Lower lobe of right lung (tissue), 2 donors: ENCODE data around the gene CHRM2. TPM values are rescaled to one million over a fixed set of nuclear protein-coding genes. Genes with fewer than 3 reads are reported as not detected.

Source experiments
- ATAC-seq, 2 donors: fragments of 200-7000 bp; cut with Tn5 transposase; one replicate each; pipeline ENCODE4 v1.9.1; 2020 to 2022; ENCODE audit warnings: mild to moderate bottlenecking in 2 of 2, moderate library complexity in 2 of 2
- DNase-seq: peaks from one replicate; pipeline ENCODE4 v3.0.0-alpha.2; 2020
- H3K27ac ChIP-seq: fragments of 200-600 bp; one replicate; pipeline ENCODE4 v1.8.0; 2022
- H3K27me3 ChIP-seq: fragments of 200-600 bp; one replicate; pipeline ENCODE4 v1.8.0; 2022; ENCODE audit warnings: low read depth
- H3K36me3 ChIP-seq: fragments of 200-600 bp; one replicate; pipeline ENCODE4 v1.8.0; 2022; ENCODE audit warnings: mild to moderate bottlenecking
- H3K4me1 ChIP-seq: fragments of 200-600 bp; one replicate; pipeline ENCODE4 v1.8.0; 2022
- H3K4me3 ChIP-seq: fragments of 200-600 bp; one replicate; pipeline ENCODE4 v1.8.0; 2022; ENCODE audit warnings: mild to moderate bottlenecking
- H3K9me3 ChIP-seq: fragments of 200-600 bp; one replicate; pipeline ENCODE4 v1.8.0; 2022
- intact Hi-C: fragments of 100-400 bp; cut with DNase I; formaldehyde crosslinking; loops from one replicate; pipeline ENCODE4 v1.11.0; 2022
- total RNA-seq: library from RNA; stranded (reverse); fragmentation: NEBNext Ultra II Directional; extraction: Animal tissue kit (Norgen Biotek cat#: 25700); gene quantifications from one replicate; pipeline ENCODE4 v1.2.1, GENCODE V29; 2021
- TF ChIP-seq, protein P1 (sequence below): fragments of 200-600 bp; IDR thresholded peaks from one replicate; pipeline ENCODE4 v1.8.0; 2022; ENCODE audit warnings: antibody characterized with exemption, mild to moderate bottlenecking
- donor health status: DM: no; HTN: yes; CAD: no; lungs with severe emphysema.

CHRM2 gene
- total RNA-seq, 1 donor from 2014 or later, result 2.8 TPM

GRCh38 chr7:137001041-137001440 lies 132.6 kb downstream of the CHRM2 start:
- Histone ChIP-seq H3K36me3 (no peaks in the 10 kb centered on the region), H3K4me1 (no peaks in the 10 kb centered on the region), H3K27ac (no peak overlapping the region), H3K9me3 (no peaks in the 10 kb centered on the region), H3K4me3 (no peak overlapping the region), H3K27me3 (no peaks in the 10 kb centered on the region)
- ATAC-seq (no peak), DNase-seq (no peak)
- TF ChIP-seq, protein P1, sequence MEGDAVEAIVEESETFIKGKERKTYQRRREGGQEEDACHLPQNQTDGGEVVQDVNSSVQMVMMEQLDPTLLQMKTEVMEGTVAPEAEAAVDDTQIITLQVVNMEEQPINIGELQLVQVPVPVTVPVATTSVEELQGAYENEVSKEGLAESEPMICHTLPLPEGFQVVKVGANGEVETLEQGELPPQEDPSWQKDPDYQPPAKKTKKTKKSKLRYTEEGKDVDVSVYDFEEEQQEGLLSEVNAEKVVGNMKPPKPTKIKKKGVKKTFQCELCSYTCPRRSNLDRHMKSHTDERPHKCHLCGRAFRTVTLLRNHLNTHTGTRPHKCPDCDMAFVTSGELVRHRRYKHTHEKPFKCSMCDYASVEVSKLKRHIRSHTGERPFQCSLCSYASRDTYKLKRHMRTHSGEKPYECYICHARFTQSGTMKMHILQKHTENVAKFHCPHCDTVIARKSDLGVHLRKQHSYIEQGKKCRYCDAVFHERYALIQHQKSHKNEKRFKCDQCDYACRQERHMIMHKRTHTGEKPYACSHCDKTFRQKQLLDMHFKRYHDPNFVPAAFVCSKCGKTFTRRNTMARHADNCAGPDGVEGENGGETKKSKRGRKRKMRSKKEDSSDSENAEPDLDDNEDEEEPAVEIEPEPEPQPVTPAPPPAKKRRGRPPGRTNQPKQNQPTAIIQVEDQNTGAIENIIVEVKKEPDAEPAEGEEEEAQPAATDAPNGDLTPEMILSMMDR, result no peak
- intact Hi-C loops, result no loop called here

DNA sequence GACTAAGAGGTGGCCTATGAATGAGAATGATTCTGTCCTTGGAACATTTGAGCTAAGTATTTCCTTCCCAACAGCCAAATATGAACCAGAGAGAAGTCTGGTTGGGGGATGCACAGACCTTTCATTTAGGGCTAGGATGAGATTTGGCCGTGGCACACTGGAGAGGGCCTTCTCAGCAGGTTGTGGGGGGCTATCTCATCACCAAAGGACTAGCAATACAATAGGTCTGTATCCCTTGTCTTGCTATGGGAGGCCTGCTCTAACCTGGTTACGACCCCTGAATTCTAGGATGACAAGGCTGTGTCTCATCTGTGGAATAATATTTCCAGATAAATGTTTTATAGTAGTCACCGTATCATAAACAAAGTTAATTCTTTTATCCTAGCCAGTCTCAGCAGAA lies 133.0 kb downstream of the CHRM2 start:
- Histone ChIP-seq H3K4me3 (no peak overlapping the region), H3K36me3 (no peaks in the 10 kb centered on the region), H3K9me3 (no peaks in the 10 kb centered on the region), H3K4me1 (no peaks in the 10 kb centered on the region), H3K27ac (no peak overlapping the region), H3K27me3 (no peaks in the 10 kb centered on the region)
- no peak for ATAC-seq
- intact Hi-C loops, result no loop called here
- no peak for DNase-seq
- TF ChIP-seq, protein P1, result no peak

DNA sequence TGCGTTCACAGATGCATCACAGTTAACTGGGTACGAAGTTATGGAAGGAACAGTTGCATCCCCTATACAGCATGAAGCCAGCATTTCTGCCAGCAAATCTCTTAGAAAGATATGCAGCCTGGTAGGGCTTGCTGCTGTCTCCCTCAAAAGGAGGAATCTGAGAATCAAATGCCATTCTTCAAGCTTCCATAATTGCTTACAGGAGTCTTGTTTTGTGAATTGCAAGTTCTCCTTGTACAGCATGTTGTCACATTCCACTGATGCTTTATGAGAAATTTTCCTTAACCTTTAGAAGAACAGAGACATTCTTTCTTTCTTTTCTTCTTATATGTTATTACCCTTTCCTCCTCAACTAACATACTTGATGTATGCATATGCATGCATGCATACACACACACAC lies 134.6 kb downstream of the CHRM2 start:
- Histone ChIP-seq H3K27ac (no peak overlapping the region), H3K4me3 (no peak overlapping the region), H3K4me1 (no peaks in the 10 kb centered on the region), H3K36me3 (no peaks in the 10 kb centered on the region), H3K9me3 (no peaks in the 10 kb centered on the region), H3K27me3 (no peaks in the 10 kb centered on the region)
- intact Hi-C loops, result no loop called here
- DNase-seq (no peak), ATAC-seq (no peak)
- TF ChIP-seq, protein P1, result no peak

GRCh38 chr7:137003566-137003965 lies 135.1 kb downstream of the CHRM2 start:
- no peak overlapping the region for H3K27ac ChIP-seq
- no peaks in the 10 kb centered on the region for H3K9me3 ChIP-seq
- DNase-seq (no peak), ATAC-seq (no peak)
- intact Hi-C loops, result no loop called here
- no peak overlapping the region for H3K4me3 ChIP-seq
- H3K27me3 ChIP-seq, result no peaks in the 10 kb centered on the region
- no peaks in the 10 kb centered on the region for H3K4me1 ChIP-seq
- H3K36me3 ChIP-seq, result no peaks in the 10 kb centered on the region
- TF ChIP-seq, protein P1, result no peak

DNA sequence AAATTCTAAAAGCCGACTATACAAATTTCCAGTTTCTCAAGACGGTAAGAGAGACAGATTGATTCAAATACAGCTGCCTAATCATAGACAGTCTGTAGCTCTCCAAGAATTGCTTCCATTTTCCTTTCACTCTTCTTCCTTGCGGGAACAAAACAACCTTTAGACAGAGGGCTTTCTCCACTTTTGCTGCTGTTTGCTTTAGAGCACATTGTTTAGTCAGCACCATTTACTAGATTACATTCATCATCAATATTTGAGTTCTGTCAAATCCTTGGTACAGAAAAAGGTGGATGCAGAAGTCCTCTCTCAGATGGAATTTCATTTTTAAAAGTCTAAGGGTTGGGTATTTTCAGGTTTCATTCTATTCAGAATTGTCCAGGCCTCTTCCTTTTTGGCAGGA lies 137.4 kb downstream of the CHRM2 start:
- Histone ChIP-seq H3K27me3 (no peaks in the 10 kb centered on the region), H3K27ac (no peak overlapping the region), H3K4me1 (no peaks in the 10 kb centered on the region), H3K36me3 (no peaks in the 10 kb centered on the region), H3K4me3 (no peak overlapping the region), H3K9me3 (no peaks in the 10 kb centered on the region)
- intact Hi-C loops, result no loop called here
- ATAC-seq (no peak), DNase-seq (no peak)
- TF ChIP-seq, protein P1, result no peak

DNA sequence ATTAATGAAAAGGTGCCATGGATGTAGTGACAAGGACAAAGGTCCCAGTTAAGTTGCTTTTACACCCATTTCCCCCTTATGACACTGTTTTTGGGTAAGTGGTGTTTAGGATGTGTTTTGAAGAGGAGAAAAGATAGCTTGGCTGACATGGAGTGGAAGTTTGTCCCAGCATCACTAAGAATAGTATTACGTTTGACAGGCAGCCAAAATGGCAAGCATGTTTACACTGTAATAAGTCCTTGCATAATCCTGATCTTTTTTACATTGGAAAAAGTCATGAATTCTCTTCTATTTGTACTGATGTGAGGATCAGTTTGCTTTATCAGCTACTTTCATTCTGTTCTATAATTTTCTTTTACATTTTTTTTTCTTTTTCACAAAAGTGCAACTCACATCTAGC lies 137.8 kb downstream of the CHRM2 start:
- no peak overlapping the region for H3K4me3 ChIP-seq
- DNase-seq (no peak), ATAC-seq (peak in 1 of 2 donors; percentile 32)
- H3K4me1 ChIP-seq, result no peaks in the 10 kb centered on the region
- intact Hi-C loops, result no loop called here
- H3K27ac ChIP-seq, result no peak overlapping the region
- no peaks in the 10 kb centered on the region for H3K27me3 ChIP-seq
- no peaks in the 10 kb centered on the region for H3K9me3 ChIP-seq
- H3K36me3 ChIP-seq, result no peaks in the 10 kb centered on the region
- TF ChIP-seq, protein P1, result no peak
